ENCODE data around the gene CALML3. TPM values are rescaled to one million over a fixed set of nuclear protein-coding genes. Genes with fewer than 3 reads are reported as not detected.

Gene CALML3
- total and polyA plus RNA-seq, 2 of the 13 experiments (the other 11 are each of a cell fraction or from before 2014, with no cell fraction given), result not detected

- no peaks in the 10 kb centered on the region for H3K79me2 ChIP-seq (ENCODE audit: insufficient read depth, low read length)
- ATAC-seq (no peak), DNase-seq (ENCODE audit: low spot score) (no peak), FAIRE-seq (no peak)
- TF ChIP-seq ZBTB21 (CRISPR knock-in tag; IDR thresholded peaks at IDR 0.05) (no peak), ZNF792 (CRISPR knock-in tag; IDR thresholded peaks at IDR 0.05) (no peak), NR2F1 (CRISPR knock-in tag; IDR thresholded peaks at IDR 0.05) (no peak), ZNF644 (CRISPR knock-in tag; IDR thresholded peaks at IDR 0.05; ENCODE audit: low read depth) (no peak), SOX13 (IDR thresholded peaks at IDR 0.05) (no peak), SOX13 (CRISPR knock-in tag; conservative IDR thresholded peaks at IDR 0.05 in 1 of 2, IDR thresholded peaks at IDR 0.05 in 1 of 2) (no peak), ZNF124 (CRISPR knock-in tag; IDR thresholded peaks at IDR 0.05) (no peak), MYPOP (CRISPR knock-in tag; IDR thresholded peaks at IDR 0.05) (no peak), HOXA7 (CRISPR knock-in tag; IDR thresholded peaks at IDR 0.05) (no peak), KLF16 (CRISPR knock-in tag; IDR thresholded peaks at IDR 0.05) (no peak), ZNF75D (CRISPR knock-in tag; IDR thresholded peaks at IDR 0.05; ENCODE audit: borderline replicate concordance) (no peak), ZNF280D (CRISPR knock-in tag; IDR thresholded peaks at IDR 0.05) (no peak), TMF1 (CRISPR knock-in tag; IDR thresholded peaks at IDR 0.05; ENCODE audit: low read depth) (no peak), NPAS2 (CRISPR knock-in tag; IDR thresholded peaks at IDR 0.05; ENCODE audit: borderline replicate concordance) (no peak), HNRNPUL1 (IDR thresholded peaks at IDR 0.05; ENCODE audit: low read depth, low read length) (no peak), TAF15 (IDR thresholded peaks at IDR 0.05; ENCODE audit: low read depth, low read length, poor library complexity, severe bottlenecking) (no peak), FOXO1 (CRISPR knock-in tag; IDR thresholded peaks at IDR 0.05) (no peak), ZNF510 (CRISPR knock-in tag; IDR thresholded peaks at IDR 0.05; ENCODE audit: low read depth) (no peak), RCOR2 (CRISPR knock-in tag; IDR thresholded peaks at IDR 0.05) (no peak), ARNTL (CRISPR knock-in tag; IDR thresholded peaks at IDR 0.05) (no peak), ZNF7 (CRISPR knock-in tag; IDR thresholded peaks at IDR 0.05) (no peak)
- H3K27me3 ChIP-seq (ENCODE audit: control insufficient read depth in 1 of 2, insufficient read depth in 2 of 2, low read length in 2 of 2), result no peaks in the 10 kb centered on the region; a peak in 1 of 5 replicates
- H3K9ac ChIP-seq (ENCODE audit: insufficient read depth, low read depth, low read length), result no peak overlapping the region
- ChIA-PET POLR2A (interaction anchor here (5.4 kb wide), 1 partner anchor 98 kb away, joined by 73 read pairs; no protein-coding TSS in a partner anchor), CTCF (ENCODE audit: low intra/inter-chr PET ratio, low total read pairs) (no interaction called here)
- H3K36me3 ChIP-seq (replicated peaks in 1 of 2; ENCODE audit: control insufficient read depth in 1 of 2, insufficient read depth in 2 of 2, low read length in 2 of 2), result no peaks in the 10 kb centered on the region
- intact Hi-C loops (cut with micrococcal nuclease; ENCODE audit: unreplicated experiment), result no loop called here
- no peak overlapping the region for H3K4me2 ChIP-seq (ENCODE audit: low read depth, low read length)
- WGBS (ENCODE audit: low lambda C conversion rate), result 88% methylated on average over 1 of the region's 1 CpG
- no TSS peak for BruUV-seq (replicated peaks)
- H3K9me3 ChIP-seq (ENCODE audit: low read length), result peaks cover 20% of the 10 kb centered on the region
- in situ Hi-C loops (cut with HindIII; ENCODE audit: extremely low pct_ligation_motif_present, low pct_unique_long_range_greater_than_20kb), result no loop called here
- no peak overlapping the region for H3K27ac ChIP-seq (ENCODE audit: extremely low read length, insufficient read depth, low read length)
- H3K4me1 ChIP-seq (ENCODE audit: insufficient read depth, low read length), result peaks cover 65% of the 10 kb centered on the region
- H3K4me3 ChIP-seq (replicated peaks in 1 of 3; ENCODE audit: insufficient read depth in 1 of 3, low read depth in 2 of 3, low read length in 3 of 3), result no peak overlapping the region
- no peaks in the 10 kb centered on the region for H4K20me1 ChIP-seq (ENCODE audit: insufficient read depth, low read length)
- no peak overlapping the region for H2AFZ ChIP-seq (ENCODE audit: low read length)
Measured at GRCh38 chr10:5545011-5545410, 20.2 kb downstream of the CALML3 start.

Measured in HepG2 (cell line).